C4-2B (cell line): ENCODE data around the gene ZFP69B.
"Not testable (repeated sequence)": the region's sequence is repeated elsewhere in the genome, so short reads cannot be mapped to it uniquely, and the experiment has no call there.

Experiments
- H3K27ac ChIP-seq: fragments of 450-650 bp; 2 replicates; pipeline ENCODE4 v1.5.1; 2017
- ZFX ChIP-seq: fragments of 450-650 bp; IDR thresholded peaks from 2 replicates; pipeline ENCODE4 v1.6.1; 2017
- TF ChIP-seq, protein P1 (sequence below): fragments of 450-650 bp; conservative IDR thresholded peaks from 2 replicates; pipeline ENCODE4 v1.5.1; 2017; ENCODE audit warnings: mild to moderate bottlenecking

Gene ZFP69B

DNA sequence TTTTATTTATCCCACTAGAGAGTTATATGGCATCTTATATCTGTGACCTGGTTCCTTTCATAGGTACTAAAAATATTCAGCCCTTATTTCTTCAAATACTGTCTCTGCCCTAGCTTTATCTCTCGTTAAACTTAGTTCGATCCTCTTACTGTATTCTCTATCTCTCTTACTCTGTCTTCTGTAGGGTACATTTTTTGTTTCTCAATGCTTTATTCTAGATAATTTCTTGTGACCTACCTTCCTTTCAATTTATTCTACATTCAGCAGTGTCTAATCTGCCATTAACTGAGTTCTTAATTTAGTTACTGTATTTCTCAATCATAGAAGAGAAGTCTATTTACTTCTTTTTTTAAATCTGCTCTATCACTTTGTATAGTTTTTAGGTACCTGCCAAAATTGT lies 25.0 kb downstream of the ZFP69B start:
- H3K27ac ChIP-seq = no peak overlapping the region
- no peak for TF ChIP-seq ZFX
- TF ChIP-seq, protein P1, sequence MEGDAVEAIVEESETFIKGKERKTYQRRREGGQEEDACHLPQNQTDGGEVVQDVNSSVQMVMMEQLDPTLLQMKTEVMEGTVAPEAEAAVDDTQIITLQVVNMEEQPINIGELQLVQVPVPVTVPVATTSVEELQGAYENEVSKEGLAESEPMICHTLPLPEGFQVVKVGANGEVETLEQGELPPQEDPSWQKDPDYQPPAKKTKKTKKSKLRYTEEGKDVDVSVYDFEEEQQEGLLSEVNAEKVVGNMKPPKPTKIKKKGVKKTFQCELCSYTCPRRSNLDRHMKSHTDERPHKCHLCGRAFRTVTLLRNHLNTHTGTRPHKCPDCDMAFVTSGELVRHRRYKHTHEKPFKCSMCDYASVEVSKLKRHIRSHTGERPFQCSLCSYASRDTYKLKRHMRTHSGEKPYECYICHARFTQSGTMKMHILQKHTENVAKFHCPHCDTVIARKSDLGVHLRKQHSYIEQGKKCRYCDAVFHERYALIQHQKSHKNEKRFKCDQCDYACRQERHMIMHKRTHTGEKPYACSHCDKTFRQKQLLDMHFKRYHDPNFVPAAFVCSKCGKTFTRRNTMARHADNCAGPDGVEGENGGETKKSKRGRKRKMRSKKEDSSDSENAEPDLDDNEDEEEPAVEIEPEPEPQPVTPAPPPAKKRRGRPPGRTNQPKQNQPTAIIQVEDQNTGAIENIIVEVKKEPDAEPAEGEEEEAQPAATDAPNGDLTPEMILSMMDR = no peak

- H3K27ac ChIP-seq = no peak within 1 kb of the TSS
- TF ChIP-seq, protein P1 = no peak
- no peak for TF ChIP-seq ZFX
These were observed 26.8 kb downstream of the ZFP69B start, which contains the start of gene ZFP69 for GRCh38 chr1:40476924-40477677. Gene ZFP69, plus strand, starts transcription at chr1:40477290. Its CDS starts 2,072 bp downstream, at chr1:40479362.

- no peak overlapping the region for H3K27ac ChIP-seq
- TF ChIP-seq, protein P1 = no peak
- no peak for TF ChIP-seq ZFX
These were observed 27.4 kb downstream of the ZFP69B start for GRCh38 chr1:40477678-40478053.

- TF ChIP-seq, protein P1 = no peak
- TF ChIP-seq ZFX = no peak
- no peak overlapping the region for H3K27ac ChIP-seq
These were observed 28.0 kb downstream of the ZFP69B start for GRCh38 chr1:40478276-40478675.

DNA sequence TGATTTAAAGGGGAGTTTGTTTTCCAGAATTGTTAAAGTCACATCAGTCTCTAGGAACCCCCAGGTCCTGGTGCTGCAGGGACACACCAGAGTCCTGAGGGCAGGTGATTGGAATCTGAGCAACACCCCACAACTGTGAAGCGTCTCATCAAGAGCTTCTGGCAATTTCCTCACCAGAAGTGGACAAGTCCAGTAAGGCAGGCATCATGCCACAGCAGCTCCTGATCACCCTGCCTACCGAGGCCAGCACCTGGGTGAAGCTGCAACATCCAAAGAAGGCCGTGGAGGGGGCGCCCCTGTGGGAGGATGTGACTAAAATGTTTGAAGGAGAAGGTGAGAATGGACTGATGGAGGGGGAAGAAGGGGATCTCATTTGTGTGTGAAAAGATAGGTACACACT lies 28.9 kb downstream of the ZFP69B start:
- no peak overlapping the region for H3K27ac ChIP-seq
- TF ChIP-seq, protein P1 = no peak
- TF ChIP-seq ZFX = no peak

DNA sequence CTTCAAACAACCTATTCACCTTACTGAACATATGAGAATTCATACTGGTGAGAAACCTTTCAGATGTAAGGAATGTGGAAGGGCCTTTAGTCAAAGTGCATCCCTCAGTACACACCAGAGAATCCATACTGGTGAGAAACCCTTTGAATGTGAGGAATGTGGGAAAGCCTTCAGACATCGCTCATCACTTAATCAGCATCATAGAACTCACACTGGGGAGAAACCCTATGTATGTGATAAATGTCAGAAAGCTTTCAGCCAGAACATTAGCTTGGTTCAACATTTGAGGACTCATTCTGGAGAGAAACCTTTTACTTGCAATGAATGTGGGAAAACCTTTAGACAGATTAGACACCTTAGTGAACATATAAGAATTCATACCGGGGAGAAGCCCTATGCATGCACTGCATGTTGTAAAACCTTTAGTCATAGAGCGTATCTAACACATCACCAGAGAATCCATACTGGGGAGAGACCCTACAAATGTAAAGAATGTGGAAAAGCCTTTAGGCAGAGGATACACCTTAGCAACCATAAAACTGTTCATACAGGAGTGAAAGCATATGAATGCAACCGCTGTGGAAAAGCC lies 45.1 kb downstream of the ZFP69B start:
- no peak overlapping the region for H3K27ac ChIP-seq
- TF ChIP-seq ZFX = no peak
- TF ChIP-seq, protein P1 = no peak

DNA sequence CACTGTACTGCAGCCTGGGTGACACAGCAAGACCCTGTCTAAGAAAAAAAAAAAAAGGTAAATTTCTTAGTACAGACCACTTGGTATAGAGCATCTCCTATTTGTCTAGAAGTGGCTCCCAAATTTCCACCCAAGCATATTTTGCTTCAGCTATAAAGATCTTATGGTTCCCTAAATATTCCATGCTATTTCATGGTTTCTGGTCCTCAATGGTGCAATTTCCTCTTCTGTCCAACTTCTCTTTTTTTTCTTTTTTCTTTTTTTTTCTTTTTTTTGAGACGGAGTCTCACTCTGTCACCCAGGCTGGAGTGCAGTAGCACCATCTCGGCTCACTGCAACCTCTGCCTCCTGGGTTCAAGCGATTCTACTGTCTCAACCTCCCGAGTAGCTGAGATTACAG lies 52.4 kb downstream of the ZFP69B start:
- not testable (repeated sequence) for H3K27ac ChIP-seq
